Upper lobe of left lung (tissue), 6 donors: ENCODE data around the gene NR1H4. TPM values are rescaled to one million over a fixed set of nuclear protein-coding genes. Genes with fewer than 3 reads are reported as not detected.

Source experiments
- ATAC-seq, 2 donors: fragments of 200-7000 bp; cut with Tn5 transposase; one replicate each; pipeline ENCODE4 v1.9.1; 2022; ENCODE audit warnings: mild to moderate bottlenecking in 2 of 2, moderate library complexity in 2 of 2; ENCODE audit not compliant: low FRiP score in 2 of 2
- DNase-seq, 2 donors: peaks; one replicate each; pipeline ENCODE4 v3.0.0-alpha.2; 2019 to 2020
- H3K27ac ChIP-seq, 4 donors: fragments of 200-600 bp; sonication (generic); one replicate each; pipeline ENCODE4 v1.5.1; 2016 to 2019
- H3K27me3 ChIP-seq, 4 donors: fragments of 200-600 bp; sonication (generic); one replicate each; pipeline ENCODE4 v1.5.1; 2017 to 2019
- H3K36me3 ChIP-seq, 4 donors: fragments of 200-600 bp; sonication (generic); one replicate each; pipeline ENCODE4 v1.5.1; 2016 to 2019
- H3K4me1 ChIP-seq, 4 donors: fragments of 200-600 bp; sonication (generic); one replicate each; pipeline ENCODE4 v1.5.1; 2018 to 2019
- H3K4me3 ChIP-seq, 4 donors: fragments of 200-600 bp; sonication (generic); one replicate each; pipeline ENCODE4 v1.5.1; 2017 to 2019; ENCODE audit warnings: mild to moderate bottlenecking in 2 of 4, moderate library complexity in 1 of 4
- H3K9me3 ChIP-seq, 4 donors: fragments of 200-600 bp; sonication (generic); one replicate each; pipeline ENCODE4 v1.5.1; 2018 to 2019
- CTCF ChIP-seq, 6 experiments: fragments of 450-650 bp in 4 of 6; fragments of 200-600 bp in 2 of 6; sonication (generic) in 2 of 6; IDR thresholded peaks; one replicate each; pipeline ENCODE4 v1.5.1; 2016 to 2019; ENCODE audit warnings: antibody characterized with exemption in 6 of 6
- EP300 ChIP-seq, 4 donors: sonication (generic); formaldehyde crosslinking; IDR thresholded peaks; one replicate each; pipeline ENCODE4 v1.5.1; 2017; ENCODE audit warnings: antibody characterized with exemption in 4 of 4, control low read depth in 2 of 4
- POLR2A ChIP-seq, 4 donors: fragments of 450-650 bp; IDR thresholded peaks; one replicate each; pipeline ENCODE4 v1.5.1; 2016 to 2017; ENCODE audit warnings: antibody characterized with exemption in 4 of 4, mild to moderate bottlenecking in 2 of 4
- POLR2AphosphoS5 ChIP-seq, 2 donors: sonication (generic); formaldehyde crosslinking; IDR thresholded peaks; one replicate each; pipeline ENCODE4 v1.5.1; 2017; ENCODE audit warnings: antibody characterized with exemption in 2 of 2
- WGBS, 2 donors: methylation state at CpG; one replicate each; pipeline ENCODE4 v1.1.5; 2017 to 2018; 5-methylcytosine and 5-hydroxymethylcytosine counted together
- total RNA-seq, 6 donors: library from RNA; depleted of rRNA in 4 of 6; stranded (reverse); fragments of >200 nt in 4 of 6; gene quantifications; one replicate each; pipeline versions ENCODE4 v1.1.0 to v1.2.1, GENCODE V29; 2016 to 2021
- donor health status: DM: no; HTN: no; CAD: no; lungs with moderate emphysema.
- donor health status: DM: no; HTN: yes; CAD: no; lungs with severe emphysema.

NR1H4 gene
- total RNA-seq, 6 donors from 2014 or later = 0.09 to 0.20 TPM; not detected in 4

- Histone ChIP-seq H3K4me1 (no peaks in the 10 kb centered on the region), H3K27me3 (no peaks in the 10 kb centered on the region), H3K36me3 (no peaks in the 10 kb centered on the region), H3K9me3 (no peaks in the 10 kb centered on the region), H3K4me3 (no peak overlapping the region), H3K27ac (peak overlapping the region in 1 of 4 donors; percentile 21)
- ATAC-seq (no peak), DNase-seq (no peak)
- TF ChIP-seq EP300 (IDR thresholded peaks at IDR 0.05) (no peak), CTCF (IDR thresholded peaks at IDR 0.05) (no peak), POLR2A (IDR thresholded peaks at IDR 0.05) (no peak), POLR2AphosphoS5 (IDR thresholded peaks at IDR 0.05) (no peak)
Measured at GRCh38 chr12:100434177-100434576, 39.5 kb upstream of the NR1H4 start.

DNA sequence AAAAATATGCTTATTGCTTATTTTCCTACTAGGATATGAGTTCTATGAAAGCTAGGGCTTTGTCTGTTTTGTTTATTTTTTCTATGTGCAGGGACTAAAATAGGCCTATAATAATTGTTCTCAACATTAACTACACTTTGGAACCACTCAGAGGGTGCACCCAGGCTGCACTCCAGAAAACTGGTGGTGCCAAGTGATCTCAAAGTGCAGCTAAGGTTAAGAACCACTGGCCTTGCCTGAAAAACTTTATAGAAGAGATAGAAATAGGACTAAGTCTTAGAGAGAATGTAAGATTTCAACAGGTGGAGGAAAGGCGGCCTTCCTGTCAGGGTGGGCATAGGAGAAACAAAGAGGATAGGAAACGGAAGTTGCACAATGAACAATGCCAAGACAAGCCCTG lies 37.7 kb upstream of the NR1H4 start:
- Histone ChIP-seq H3K4me3 (no peak overlapping the region), H3K36me3 (no peaks in the 10 kb centered on the region), H3K27ac (no peak overlapping the region), H3K9me3 (no peaks in the 10 kb centered on the region), H3K4me1 (no peaks in the 10 kb centered on the region), H3K27me3 (no peaks in the 10 kb centered on the region)
- WGBS, 2 donors = 39 to 52% methylated on average over 2 of the region's 2 CpGs
- DNase-seq (no peak), ATAC-seq (no peak)
- TF ChIP-seq EP300 (IDR thresholded peaks at IDR 0.05) (no peak), CTCF (IDR thresholded peaks at IDR 0.05) (no peak), POLR2A (IDR thresholded peaks at IDR 0.05) (no peak), POLR2AphosphoS5 (IDR thresholded peaks at IDR 0.05) (no peak)

- WGBS, 2 donors = 55 to 59% methylated on average over 6 of the region's 6 CpGs
- no peaks in the 10 kb centered on the region for H3K36me3 ChIP-seq
- H3K9me3 ChIP-seq = no peaks in the 10 kb centered on the region
- no peak for TF ChIP-seq EP300 (IDR thresholded peaks at IDR 0.05)
- TF ChIP-seq POLR2A (IDR thresholded peaks at IDR 0.05) = no peak
- no peak for TF ChIP-seq POLR2AphosphoS5 (IDR thresholded peaks at IDR 0.05)
- no peak for TF ChIP-seq CTCF (IDR thresholded peaks at IDR 0.05)
- ATAC-seq (no peak), DNase-seq (no peak)
- H3K4me1 ChIP-seq = no peaks in the 10 kb centered on the region
- no peaks in the 10 kb centered on the region for H3K27me3 ChIP-seq
- H3K4me3 ChIP-seq = no peak overlapping the region
- no peak overlapping the region for H3K27ac ChIP-seq
Measured at GRCh38 chr12:100437038-100437841, 36.4 kb upstream of the NR1H4 start.

DNA sequence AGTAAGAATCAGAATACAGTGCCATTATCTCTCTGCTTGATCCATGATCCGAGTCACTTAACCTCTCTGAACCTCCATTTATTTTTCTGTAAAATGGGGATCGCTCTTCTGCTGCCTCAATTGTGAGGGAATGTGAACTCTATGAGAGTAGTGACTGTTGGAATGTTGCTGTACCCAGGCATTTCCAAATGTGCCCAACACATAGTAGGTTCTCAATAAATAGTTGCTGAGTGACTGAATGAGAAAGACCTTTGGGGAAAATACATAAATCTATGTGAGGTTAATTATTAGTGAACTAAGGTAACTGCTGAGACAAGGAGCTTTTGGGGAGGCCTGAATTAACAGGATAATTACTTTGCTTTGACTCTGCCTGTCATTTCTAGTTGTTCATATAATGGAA lies 33.9 kb upstream of the NR1H4 start:
- Histone ChIP-seq H3K4me1 (no peaks in the 10 kb centered on the region), H3K4me3 (no peak overlapping the region), H3K36me3 (no peaks in the 10 kb centered on the region), H3K9me3 (no peaks in the 10 kb centered on the region), H3K27me3 (no peaks in the 10 kb centered on the region), H3K27ac (no peak overlapping the region)
- no peak for ATAC-seq
- no peak for TF ChIP-seq CTCF (IDR thresholded peaks at IDR 0.05)
- no peak for TF ChIP-seq POLR2A (IDR thresholded peaks at IDR 0.05)
- no peak for TF ChIP-seq EP300 (IDR thresholded peaks at IDR 0.05)
- TF ChIP-seq POLR2AphosphoS5 (IDR thresholded peaks at IDR 0.05) = no peak
- no peak for DNase-seq
- 80 to 95% methylated on average over 2 of the region's 2 CpGs for WGBS, 2 donors

DNA sequence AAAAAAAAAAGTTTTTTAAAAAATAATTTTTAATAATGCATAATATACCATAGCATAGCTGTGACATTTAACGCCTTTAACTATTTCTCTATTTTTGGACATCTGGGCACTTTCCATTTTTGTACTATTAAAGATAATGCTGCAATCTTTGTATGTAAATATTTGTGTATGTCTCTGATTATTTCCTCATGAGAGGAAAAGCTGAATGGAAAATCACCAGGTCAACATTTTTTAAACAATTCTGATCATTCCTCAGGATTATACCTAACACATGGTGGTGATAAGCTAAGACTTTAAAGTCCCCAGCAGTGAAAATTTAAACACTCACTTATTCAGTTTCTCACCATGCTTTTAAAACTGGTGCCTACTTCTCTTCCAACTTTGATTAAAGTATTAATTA lies 31.3 kb upstream of the NR1H4 start:
- no peak for DNase-seq
- Histone ChIP-seq H3K4me3 (no peak overlapping the region), H3K9me3 (no peaks in the 10 kb centered on the region), H3K4me1 (no peaks in the 10 kb centered on the region), H3K27ac (no peak overlapping the region), H3K27me3 (no peaks in the 10 kb centered on the region), H3K36me3 (no peaks in the 10 kb centered on the region)
- WGBS, 2 donors = 83 to 96% methylated on average over 1 of the region's 1 CpG
- TF ChIP-seq CTCF (IDR thresholded peaks at IDR 0.05) = no peak
- TF ChIP-seq EP300 (IDR thresholded peaks at IDR 0.05) = no peak
- TF ChIP-seq POLR2A (IDR thresholded peaks at IDR 0.05) = no peak
- no peak for TF ChIP-seq POLR2AphosphoS5 (IDR thresholded peaks at IDR 0.05)
- no peak for ATAC-seq
